ENCODE data around the gene NSD1. TPM values are rescaled to one million over a fixed set of nuclear protein-coding genes. Genes with fewer than 3 reads are reported as not detected.

Gene NSD1
- total RNA-seq, 4 donors from 2014 or later, result 25.4 to 32.7 (median 29.0) TPM

DNA sequence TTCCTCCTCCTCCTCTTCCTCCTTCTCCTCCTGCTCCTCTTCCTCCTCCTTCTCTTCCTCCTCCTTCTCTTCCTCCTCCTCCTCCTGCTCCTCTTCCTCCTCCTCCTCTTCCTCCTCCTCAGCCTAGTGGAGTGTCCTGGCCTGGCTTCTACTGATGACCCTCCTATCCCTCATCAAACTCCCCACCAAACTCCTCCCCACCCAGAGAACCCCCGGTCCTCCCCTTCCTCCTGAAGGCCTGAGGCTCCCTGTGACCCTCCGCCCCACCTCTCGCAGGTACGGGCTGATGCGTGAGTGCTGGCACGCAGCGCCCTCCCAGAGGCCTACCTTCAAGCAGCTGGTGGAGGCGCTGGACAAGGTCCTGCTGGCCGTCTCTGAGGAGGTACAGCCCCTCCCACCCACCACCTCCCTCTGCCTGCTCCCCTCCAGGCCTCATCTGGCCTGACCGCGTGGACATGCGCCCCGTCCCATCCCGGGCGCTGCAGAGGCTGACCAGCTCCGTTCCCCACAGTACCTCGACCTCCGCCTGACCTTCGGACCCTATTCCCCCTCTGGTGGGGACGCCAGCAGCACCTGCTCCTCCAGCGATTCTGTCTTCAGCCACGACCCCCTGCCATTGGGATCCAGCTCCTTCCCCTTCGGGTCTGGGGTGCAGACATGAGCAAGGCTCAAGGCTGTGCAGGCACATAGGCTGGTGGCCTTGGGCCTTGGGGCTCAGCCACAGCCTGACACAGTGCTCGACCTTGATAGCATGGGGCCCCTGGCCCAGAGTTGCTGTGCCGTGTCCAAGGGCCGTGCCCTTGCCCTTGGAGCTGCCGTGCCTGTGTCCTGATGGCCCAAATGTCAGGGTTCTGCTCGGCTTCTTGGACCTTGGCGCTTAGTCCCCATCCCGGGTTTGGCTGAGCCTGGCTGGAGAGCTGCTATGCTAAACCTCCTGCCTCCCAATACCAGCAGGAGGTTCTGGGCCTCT lies 36.3 kb upstream of the NSD1 start:
- no peak overlapping the region for H3K27ac ChIP-seq
- TF ChIP-seq POLR2A (IDR thresholded peaks at IDR 0.05), result no peak
- TF ChIP-seq, protein P1, sequence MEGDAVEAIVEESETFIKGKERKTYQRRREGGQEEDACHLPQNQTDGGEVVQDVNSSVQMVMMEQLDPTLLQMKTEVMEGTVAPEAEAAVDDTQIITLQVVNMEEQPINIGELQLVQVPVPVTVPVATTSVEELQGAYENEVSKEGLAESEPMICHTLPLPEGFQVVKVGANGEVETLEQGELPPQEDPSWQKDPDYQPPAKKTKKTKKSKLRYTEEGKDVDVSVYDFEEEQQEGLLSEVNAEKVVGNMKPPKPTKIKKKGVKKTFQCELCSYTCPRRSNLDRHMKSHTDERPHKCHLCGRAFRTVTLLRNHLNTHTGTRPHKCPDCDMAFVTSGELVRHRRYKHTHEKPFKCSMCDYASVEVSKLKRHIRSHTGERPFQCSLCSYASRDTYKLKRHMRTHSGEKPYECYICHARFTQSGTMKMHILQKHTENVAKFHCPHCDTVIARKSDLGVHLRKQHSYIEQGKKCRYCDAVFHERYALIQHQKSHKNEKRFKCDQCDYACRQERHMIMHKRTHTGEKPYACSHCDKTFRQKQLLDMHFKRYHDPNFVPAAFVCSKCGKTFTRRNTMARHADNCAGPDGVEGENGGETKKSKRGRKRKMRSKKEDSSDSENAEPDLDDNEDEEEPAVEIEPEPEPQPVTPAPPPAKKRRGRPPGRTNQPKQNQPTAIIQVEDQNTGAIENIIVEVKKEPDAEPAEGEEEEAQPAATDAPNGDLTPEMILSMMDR (IDR thresholded peaks at IDR 0.05 in 4 of 5, conservative IDR thresholded peaks at IDR 0.05 in 1 of 5), result no peak
- no peaks in the 10 kb centered on the region for H3K9me3 ChIP-seq
- in situ Hi-C loops (cut with MboI; ENCODE audit: low sequenced_read_pairs in 4 of 4) (no loop called here), intact Hi-C loops (cut with DNase I; ENCODE audit: low total_unique reads) (no loop called here)
- no peak for ATAC-seq
- peaks cover 0 to 9% of the 10 kb centered on the region in 2 donors for H3K4me1 ChIP-seq
- DNase-seq, result no peak
- no peak overlapping the region for H3K4me3 ChIP-seq
- no peaks in the 10 kb centered on the region for H3K36me3 ChIP-seq
- H3K27me3 ChIP-seq, result peaks cover 6 to 11% (median 10%) of the 10 kb centered on the region in 3 donors

GRCh38 chr5:177098120-177098469 lies 35.5 kb upstream of the NSD1 start:
- ATAC-seq, result no peak
- H3K36me3 ChIP-seq, result no peaks in the 10 kb centered on the region
- TF ChIP-seq, protein P1 (IDR thresholded peaks at IDR 0.05 in 4 of 5, conservative IDR thresholded peaks at IDR 0.05 in 1 of 5), result no peak
- no peak for TF ChIP-seq POLR2A (IDR thresholded peaks at IDR 0.05)
- in situ Hi-C loops (cut with MboI; ENCODE audit: low sequenced_read_pairs in 4 of 4), result no loop called here
- intact Hi-C loops (cut with DNase I; ENCODE audit: low total_unique reads), result no loop called here
- H3K27ac ChIP-seq, result no peak overlapping the region
- H3K27me3 ChIP-seq, result peaks cover 5 to 15% (median 14%) of the 10 kb centered on the region in 3 donors
- peaks cover 0 to 9% of the 10 kb centered on the region in 2 donors for H3K4me1 ChIP-seq
- no peak overlapping the region for H3K4me3 ChIP-seq
- H3K9me3 ChIP-seq, result no peaks in the 10 kb centered on the region
- DNase-seq, result no peak

- in situ Hi-C loops (cut with MboI; ENCODE audit: low sequenced_read_pairs in 4 of 4) (no loop called here), intact Hi-C loops (cut with DNase I; ENCODE audit: low total_unique reads) (no loop called here)
- ATAC-seq (peak; percentile 38 to 40), DNase-seq (no peak)
- Histone ChIP-seq H3K27ac (no peak overlapping the region), H3K4me1 (peaks cover 0 to 9% of the 10 kb centered on the region in 2 donors), H3K36me3 (no peaks in the 10 kb centered on the region), H3K9me3 (no peaks in the 10 kb centered on the region), H3K27me3 (peaks cover 5 to 15% (median 13%) of the 10 kb centered on the region in 3 donors), H3K4me3 (no peak overlapping the region)
- TF ChIP-seq, protein P1 (IDR thresholded peaks at IDR 0.05 in 4 of 5, conservative IDR thresholded peaks at IDR 0.05 in 1 of 5), result no peak
- no peak for TF ChIP-seq POLR2A (IDR thresholded peaks at IDR 0.05)
These were observed 35.0 kb upstream of the NSD1 start for GRCh38 chr5:177098470-177099141.

DNA sequence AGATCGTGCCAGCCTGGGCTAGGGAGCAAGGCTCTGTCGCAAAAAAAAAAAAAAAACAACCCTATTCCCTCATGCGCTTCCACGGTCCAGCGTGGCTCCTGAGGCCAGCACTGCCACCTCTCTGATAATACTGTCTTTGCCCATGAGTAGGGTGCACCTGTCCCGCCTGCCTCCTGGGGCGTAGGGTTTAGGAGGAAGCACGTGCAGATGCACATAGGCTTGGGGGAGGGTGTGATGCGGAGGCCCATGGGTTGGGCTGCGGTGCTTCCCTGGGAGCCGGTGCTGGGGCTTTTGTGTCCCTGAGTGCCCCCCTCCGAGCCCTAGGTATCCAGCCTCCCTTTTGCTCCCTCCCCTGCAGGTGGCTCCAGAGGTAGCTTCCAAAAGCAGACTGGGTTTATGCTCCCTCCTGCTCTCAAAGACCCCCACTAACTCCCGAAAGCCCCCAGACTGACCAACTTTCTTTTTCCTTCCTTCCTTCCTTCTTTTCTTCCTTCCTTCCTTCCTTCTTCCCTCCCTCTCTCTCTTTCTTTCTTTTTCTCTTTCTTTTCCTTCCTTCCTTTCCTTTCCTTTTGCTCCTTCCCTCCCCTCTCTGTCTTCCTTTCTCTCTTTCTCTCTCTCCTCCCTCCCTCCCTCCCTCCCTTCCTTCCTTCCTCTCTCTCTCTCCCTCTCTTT lies 34.0 kb upstream of the NSD1 start:
- in situ Hi-C loops (cut with MboI; ENCODE audit: low sequenced_read_pairs in 4 of 4), result loop anchor here in 2 of 4 donors (25.0 kb wide), 2 partner anchors 163 to 437 kb away; no protein-coding TSS in a partner anchor

More for the DNA sequence above, 34.0 kb upstream of the NSD1 start:
- no peaks in the 10 kb centered on the region for H3K36me3 ChIP-seq
- intact Hi-C loops (cut with DNase I; ENCODE audit: low total_unique reads), result no loop called here
- no peak overlapping the region for H3K27ac ChIP-seq
- H3K4me1 ChIP-seq, result peaks cover 0 to 5% of the 10 kb centered on the region in 2 donors
- H3K9me3 ChIP-seq, result no peaks in the 10 kb centered on the region
- peaks cover 5 to 19% (median 13%) of the 10 kb centered on the region in 3 donors for H3K27me3 ChIP-seq
- no peak overlapping the region for H3K4me3 ChIP-seq
- TF ChIP-seq, protein P1 (IDR thresholded peaks at IDR 0.05 in 4 of 5, conservative IDR thresholded peaks at IDR 0.05 in 1 of 5), result no peak
- ATAC-seq, result no peak
- no peak for DNase-seq

Data from gastrocnemius medialis (tissue), 4 donors.